Pericardium fibroblast (primary cell): ENCODE measurements around the gene ILF2. TPM values are rescaled to one million over a fixed set of nuclear protein-coding genes. Genes with fewer than 3 reads are reported as not detected.

Experiments
- total RNA-seq: library from RNA; depleted of rRNA; stranded (reverse); fragments of >200 nt; gene quantifications from 2 replicates; pipeline ENCODE4 v1.2.3, GENCODE V29; 2015

ILF2 gene
- total RNA-seq, result 107 and 114 TPM in 2 replicates

DNA sequence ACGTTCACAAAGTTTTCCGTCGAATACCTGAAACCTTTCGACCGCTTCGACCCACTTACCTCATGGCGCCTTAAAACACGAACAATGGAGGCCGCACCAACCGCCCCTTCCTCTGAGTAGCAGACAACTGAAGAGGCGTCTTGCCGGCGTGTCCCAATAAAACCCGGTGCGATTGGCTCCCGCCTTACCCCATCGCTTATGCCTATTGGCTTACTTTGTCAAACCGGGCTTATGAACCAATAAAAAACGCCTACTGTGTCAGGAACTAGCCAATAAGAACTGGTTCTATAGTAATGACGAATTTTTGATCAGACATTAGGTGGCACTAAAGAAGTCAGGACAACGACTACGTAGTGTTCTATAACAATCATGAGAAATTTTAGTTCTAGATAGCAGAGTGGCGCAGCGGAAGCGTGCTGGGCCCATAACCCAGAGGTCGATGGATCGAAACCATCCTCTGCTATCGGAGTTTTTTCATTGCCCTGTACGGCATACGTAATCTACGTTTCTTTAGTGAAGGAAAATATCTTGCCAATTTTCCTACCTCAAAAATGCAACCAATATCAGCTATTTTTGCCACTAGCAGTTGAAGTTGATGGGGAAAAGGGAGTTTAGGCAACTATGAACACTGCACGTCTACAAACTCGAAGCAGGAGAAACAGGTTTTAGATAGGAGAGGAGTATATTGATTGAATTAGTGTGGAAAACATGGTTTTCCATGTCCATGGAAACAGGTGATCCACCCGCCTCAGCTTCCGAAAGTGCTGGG lies at the start of gene ILF2:
Gene ILF2 (minus strand): TSS at position 135 of the 769 bp plus-strand sequence. CDS start 71 bp downstream, at position 64.

DNA sequence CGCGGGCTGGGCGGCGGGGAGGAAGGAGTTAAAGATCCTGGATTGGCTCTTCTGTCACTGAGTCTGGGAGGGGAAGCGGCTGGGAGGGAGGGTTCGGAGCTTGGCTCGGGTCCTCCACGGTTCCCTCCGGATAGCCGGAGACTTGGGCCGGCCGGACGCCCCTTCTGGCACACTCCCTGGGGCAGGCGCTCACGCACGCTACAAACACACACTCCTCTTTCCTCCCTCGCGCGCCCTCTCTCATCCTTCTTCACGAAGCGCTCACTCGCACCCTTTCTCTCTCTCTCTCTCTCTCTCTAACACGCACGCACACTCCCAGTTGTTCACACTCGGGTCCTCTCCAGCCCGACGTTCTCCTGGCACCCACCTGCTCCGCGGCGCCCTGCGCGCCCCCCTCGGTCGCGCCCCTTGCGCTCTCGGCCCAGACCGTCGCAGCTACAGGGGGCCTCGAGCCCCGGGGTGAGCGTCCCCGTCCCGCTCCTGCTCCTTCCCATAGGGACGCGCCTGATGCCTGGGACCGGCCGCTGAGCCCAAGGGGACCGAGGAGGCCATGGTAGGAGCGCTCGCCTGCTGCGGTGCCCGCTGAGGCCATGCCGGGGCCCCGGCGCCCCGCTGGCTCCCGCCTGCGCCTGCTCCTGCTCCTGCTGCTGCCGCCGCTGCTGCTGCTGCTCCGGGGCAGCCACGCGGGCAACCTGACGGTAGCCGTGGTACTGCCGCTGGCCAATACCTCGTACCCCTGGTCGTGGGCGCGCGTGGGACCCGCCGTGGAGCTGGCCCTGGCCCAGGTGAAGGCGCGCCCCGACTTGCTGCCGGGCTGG lies 7.9 kb upstream of the ILF2 start, which contains the start of gene NPR1:
Gene NPR1 (plus strand): TSS at position 170 of the 818 bp plus-strand sequence. CDS start 421 bp downstream, at position 591.

DNA sequence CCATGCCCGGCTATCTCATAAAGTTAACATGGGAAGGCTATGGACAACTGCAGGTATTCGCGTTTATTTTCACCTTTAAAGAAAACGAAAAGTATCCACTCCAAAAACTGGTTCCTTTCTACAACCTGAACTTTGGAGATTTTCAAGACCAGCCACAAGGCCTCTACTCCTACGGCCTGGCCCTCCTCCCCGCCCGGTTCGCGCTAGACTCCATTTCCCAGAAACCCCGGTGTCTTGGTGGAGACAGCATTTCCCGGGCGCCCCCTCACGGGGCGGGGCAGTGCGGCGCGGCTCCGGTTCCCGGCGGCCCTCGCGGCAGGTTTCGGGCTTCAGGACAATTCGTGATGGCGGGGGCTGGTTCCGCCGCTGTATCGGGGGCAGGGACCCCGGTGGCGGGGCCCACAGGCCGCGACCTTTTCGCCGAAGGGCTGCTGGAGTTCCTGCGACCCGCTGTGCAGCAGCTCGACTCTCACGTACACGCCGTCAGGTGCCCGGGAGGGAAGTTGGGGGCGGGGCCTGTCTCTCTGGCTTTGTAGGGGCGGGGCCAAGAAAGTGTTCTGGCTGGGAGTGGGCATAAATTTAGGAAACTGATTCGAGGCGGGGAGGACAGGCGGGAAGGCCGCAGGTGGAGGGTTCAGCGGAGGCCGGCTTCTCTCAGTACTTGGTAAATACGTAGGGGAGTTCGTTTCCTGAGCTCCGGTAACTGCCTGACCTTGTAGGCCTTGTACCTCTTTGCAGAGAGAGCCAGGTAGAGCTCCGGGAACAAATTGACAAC lies 12.2 kb downstream of the ILF2 start, which contains the start of gene SNAPIN:
Gene SNAPIN (plus strand): TSS at position 304 of the 775 bp plus-strand sequence. CDS start 41 bp downstream, at position 345.

DNA sequence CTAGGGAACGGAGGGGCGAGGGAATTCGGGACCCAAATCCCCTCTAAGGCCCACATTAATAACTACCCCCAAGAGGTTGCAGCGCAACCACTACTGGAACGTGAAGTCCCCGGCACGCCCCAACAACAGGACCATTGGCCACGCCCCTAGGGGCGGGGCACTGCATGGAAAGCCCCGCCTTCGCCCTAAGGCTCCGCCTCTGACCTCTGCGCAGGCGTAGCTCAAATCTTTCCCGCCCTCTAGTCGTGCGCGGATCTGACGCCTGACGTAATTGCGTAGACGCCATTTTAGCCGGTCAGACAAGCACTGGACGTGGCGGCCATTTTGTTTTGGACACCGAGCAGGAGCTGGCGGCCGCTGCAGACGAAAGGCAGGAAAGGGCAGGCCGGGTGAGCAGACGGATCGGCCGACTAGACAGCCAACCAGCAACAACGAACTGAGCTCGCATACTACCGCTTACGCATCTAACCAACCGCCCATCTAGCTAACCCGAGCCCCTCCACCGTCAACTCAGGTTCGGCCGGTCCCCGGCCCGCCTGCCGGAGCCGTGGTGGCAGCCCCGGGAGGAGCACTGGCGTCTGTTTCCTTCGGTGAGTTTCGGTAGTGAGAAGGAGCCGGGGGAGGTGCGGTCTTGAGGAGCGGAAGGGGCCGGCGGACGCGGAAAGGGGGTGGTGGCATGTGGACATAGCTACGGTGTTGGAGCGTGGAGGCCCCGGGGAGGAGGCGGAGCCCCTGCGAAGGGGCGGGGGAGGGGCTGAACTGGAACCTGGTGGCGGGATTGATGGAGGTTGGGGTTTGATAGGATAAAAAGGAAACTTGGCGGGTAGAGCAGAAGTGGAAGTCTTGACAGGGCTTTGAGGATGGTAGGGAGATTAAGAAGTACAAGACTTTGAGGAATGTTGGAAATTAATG lies 36.8 kb downstream of the ILF2 start, which contains the start of gene CHTOP:
Gene CHTOP (plus strand): TSS at position 313 of the 912 bp plus-strand sequence. CDS start 2,523 bp downstream, outside the sequence.

DNA sequence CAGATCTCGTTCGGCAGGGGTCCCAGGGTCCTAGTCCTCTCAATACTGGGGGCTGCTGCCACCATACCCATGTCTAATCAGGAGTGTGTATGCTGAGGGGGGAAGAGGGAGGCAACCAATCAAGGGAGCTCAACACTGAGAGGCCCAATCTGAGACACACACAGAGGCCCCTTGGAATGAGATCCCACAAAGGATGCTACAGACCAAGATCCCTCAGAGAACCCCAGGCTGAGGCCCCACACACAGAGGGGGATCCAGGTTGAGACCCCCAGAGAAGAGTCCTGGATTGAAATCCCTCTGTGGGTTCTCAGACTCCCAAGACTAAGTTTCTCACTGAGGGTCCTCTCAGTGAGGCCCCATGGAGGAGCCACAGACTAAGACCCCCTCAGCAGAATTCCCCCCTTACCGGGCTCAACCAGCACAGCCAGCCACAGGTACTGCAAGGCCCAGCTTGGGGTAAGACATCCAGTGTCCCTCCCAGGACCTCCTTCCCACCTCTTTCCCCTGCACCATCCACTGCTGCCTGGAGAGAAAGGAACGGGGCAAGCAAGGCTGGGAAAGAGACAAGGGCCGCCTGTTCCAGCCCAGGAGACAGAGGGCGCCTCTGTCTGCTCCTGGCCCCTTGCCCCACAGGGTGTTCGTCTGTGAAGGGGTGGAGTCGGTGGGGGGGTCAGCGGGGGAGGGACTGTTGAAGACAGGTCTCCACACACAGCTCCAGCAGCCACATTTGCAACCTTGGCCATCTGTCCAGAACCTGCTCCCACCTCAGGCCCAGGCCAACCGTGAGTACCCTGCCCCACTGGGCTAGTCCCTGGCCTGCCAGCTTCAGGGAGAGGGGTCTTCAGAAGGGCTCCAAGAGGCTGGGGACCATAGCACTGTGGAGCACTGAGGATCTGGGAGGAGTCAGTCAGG lies 42.8 kb downstream of the ILF2 start, which contains the start of gene S100A1:
Gene S100A1 (plus strand): TSS at position 720 of the 912 bp plus-strand sequence. CDS start 2,088 bp downstream, outside the sequence.

DNA sequence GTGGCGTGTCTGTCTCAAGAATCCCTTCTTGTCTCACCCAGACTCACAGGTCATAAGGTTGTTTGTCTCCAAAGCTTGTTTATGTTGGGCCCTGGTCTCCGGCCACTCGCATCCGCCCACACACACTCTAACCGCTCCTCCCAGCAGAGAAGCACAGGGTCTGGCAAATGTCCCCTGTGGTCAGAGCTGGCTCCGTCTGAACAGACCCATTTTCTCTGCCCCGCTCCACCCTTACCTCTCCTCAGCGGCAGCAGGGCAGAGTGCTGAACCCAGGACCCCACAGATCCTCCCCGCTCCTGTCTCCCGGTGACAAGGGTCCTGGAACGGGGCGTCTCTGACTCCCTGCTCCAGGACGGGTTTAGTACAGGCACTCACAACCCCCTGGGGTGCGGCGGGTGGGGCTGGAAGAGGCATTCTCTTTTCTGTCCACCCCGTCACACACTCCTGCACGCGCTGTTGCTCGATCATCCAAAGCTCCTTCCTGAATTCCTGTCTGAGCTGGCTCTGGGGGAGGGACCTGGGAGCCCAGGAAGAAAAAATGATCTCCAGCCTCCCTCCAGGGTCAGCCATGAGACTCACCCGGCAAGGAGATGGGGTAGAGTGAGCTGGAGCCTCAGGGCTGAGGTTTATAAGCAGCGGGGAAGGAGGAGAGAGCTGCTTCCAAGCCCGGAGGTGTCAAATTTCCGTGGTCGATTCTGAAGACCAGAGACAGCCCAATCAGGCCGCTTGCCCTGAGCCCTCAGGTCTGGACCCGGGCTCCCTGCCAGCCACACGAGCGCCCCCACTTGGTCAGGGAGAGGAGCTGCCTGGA lies 43.7 kb downstream of the ILF2 start, which contains the start of gene S100A13:
Gene S100A13 (minus strand): TSS at position 602 of the 811 bp plus-strand sequence. CDS start 1,033 bp downstream, outside the sequence.

DNA sequence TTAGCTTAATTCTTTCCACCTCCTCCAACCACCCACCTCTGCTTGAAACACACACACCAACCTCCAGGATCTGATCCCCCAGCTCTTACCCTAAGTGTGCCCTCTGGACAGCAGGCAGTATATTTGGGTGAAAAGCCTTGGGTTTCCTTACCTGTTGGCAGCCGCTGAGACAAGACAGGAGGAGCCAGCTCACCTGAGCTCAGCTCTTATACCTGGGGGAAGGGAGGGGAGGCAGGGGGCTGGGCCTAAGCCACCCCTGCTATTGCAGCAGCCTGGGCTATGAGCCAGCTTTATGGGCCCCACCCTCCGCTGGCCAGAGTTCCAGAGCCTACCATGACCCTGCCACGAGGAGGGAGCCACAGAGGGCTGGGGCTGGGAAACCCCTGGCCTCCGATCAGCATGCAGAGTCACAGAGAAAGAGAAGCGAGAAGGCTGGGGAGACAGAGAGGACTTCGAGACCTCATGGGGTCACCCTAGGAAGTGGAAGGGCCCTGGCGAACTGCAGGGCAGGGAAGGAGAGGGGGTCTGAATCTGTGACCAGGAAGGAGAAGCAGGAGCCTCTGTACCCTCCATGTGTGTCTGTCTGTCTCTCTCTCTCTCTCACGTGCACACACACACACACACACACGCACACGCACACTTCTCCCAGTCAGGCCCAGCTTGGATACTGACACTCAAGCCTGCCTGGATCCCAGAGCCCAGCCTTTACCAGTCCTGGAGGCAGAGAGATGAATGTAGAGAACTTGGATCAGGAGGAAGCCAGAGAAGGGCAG lies 54.5 kb downstream of the ILF2 start, which contains the start of gene S100A14:
Gene S100A14 (minus strand): TSS at position 182 of the 773 bp plus-strand sequence. CDS start 467 bp downstream, outside the sequence.

DNA sequence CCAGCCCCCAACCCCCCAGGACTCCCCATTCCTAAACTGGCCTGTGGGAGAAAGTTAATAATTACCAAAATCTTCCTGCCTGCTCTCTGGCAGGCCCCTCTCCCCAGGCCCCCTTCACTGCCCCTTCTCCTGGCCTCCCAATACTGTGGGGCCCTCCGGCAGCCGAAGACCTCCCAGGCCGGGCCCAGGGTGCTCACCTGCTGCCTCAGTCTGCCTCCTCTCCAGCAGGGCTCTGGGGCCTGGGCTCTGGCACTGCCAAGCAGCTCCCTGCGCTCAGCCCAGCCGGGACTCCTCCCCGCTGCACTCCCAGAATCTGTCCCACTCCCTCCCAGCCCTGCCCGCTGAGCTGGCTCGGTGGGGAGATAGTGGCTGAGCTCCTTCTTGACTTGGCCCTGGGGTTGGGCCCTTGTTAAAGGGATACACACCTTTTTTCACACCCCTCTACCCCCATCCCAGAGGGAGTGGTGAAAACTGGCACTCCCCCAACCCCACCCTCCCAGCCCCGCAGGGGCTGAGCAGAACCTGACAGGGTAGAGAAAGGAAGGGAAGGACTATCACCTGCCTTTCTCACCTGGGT lies 58.0 kb downstream of the ILF2 start, which contains the start of gene S100A16:
Gene S100A16 (minus strand): TSS at position 383 of the 577 bp plus-strand sequence. CDS start 4,986 bp downstream, outside the sequence.

Other genes with a start within 250 kb of the ILF2 start
- not detected in 2 replicates for gene S100A7, start 210.3 kb downstream of the ILF2 start, total RNA-seq
- 841 and 1,509 TPM in 2 replicates for gene S100A6, start 135.0 kb downstream of the ILF2 start, total RNA-seq
- not detected in 2 replicates for gene S100A5, start 130.1 kb downstream of the ILF2 start, total RNA-seq
- 33.4 and 191 TPM in 2 replicates for gene S100A4, start 125.2 kb downstream of the ILF2 start, total RNA-seq
- gene S100A3, start 121.7 kb downstream of the ILF2 start, total RNA-seq, result 2.5 and 10.0 TPM in 2 replicates
- not detected in 2 replicates for gene S100A2, start 105.1 kb downstream of the ILF2 start, total RNA-seq
- gene S100A16, start 57.9 kb downstream of the ILF2 start, total RNA-seq, result 169 and 192 TPM in 2 replicates
- not detected in 2 replicates for gene S100A14, start 54.7 kb downstream of the ILF2 start, total RNA-seq
- 178 and 215 TPM in 2 replicates for gene S100A13, start 43.5 kb downstream of the ILF2 start, total RNA-seq
- gene S100A1, start 42.6 kb downstream of the ILF2 start, total RNA-seq, result 0.12 and 0.17 TPM in 2 replicates
- 22.6 and 28.5 TPM in 2 replicates for gene CHTOP, start 36.9 kb downstream of the ILF2 start, total RNA-seq
- 59.2 and 71.2 TPM in 2 replicates for gene SNAPIN, start 12.3 kb downstream of the ILF2 start, total RNA-seq
- gene NPR1, start 7.7 kb upstream of the ILF2 start, total RNA-seq, result 46.2 and 84.8 TPM in 2 replicates
- gene INTS3, start 57.1 kb upstream of the ILF2 start, total RNA-seq, result 26.0 and 38.2 TPM in 2 replicates
- gene SLC27A3, start 104.4 kb upstream of the ILF2 start, total RNA-seq, result 53.7 and 65.2 TPM in 2 replicates